HCT116 (cell line): ENCODE measurements around the gene DRAP1. TPM values are rescaled to one million over a fixed set of nuclear protein-coding genes. Genes with fewer than 3 reads are reported as not detected.

Experiments
- ATAC-seq: fragments of 200-7000 bp; cut with Tn5 transposase; 2 replicates; pipeline ENCODE4 v1.9.1; 2020; ENCODE audit warnings: mild to moderate bottlenecking, moderate library complexity
- BruUV-seq: library from RNA; stranded (reverse); fragments of 400-500 nt; replicated peaks from 2 replicates; lab custom pipeline; 2021; lab: Mats Ljungman, UMichigan
- CTCF ChIA-PET: fragments of 300-600 bp; sonication (Branson Sonifier 250); formaldehyde crosslinking; loops from one replicate; lab custom pipeline; 2021; ENCODE audit warnings: antibody characterized with exemption; lab: Charles Lee
- POLR2A ChIA-PET: fragments of 300-600, 350-600 bp; sonication (Branson Sonifier 250); formaldehyde crosslinking; loops from one replicate; lab custom pipeline; 2021; ENCODE audit warnings: antibody characterized with exemption; lab: Charles Lee
- RAD21 ChIA-PET, 2 experiments: fragments of 300-600 bp; sonication (Branson Sonifier 250); formaldehyde crosslinking; loops; one replicate each; lab custom pipeline; 2023; ENCODE audit warnings: low total read pairs in 2 of 2; ENCODE audit not compliant: uncharacterized antibody in 2 of 2, unreplicated experiment in 2 of 2, low non-redundant PET in 1 of 2; lab: Charles Lee
- DNase-seq: peaks from one replicate; pipeline ENCODE4 v3.0.0-alpha.2; 2010; ENCODE audit warnings: low read depth, low spot score
- H2AFZ ChIP-seq: fragments of 200-600 bp; shearing (Covaris generic), sonication (generic); 2 replicates; pipeline ENCODE4 v1.6.1; 2017; ENCODE audit warnings: low read depth, mixed run types, mixed read lengths, antibody characterized with exemption, low read length; ENCODE audit not compliant: poor library complexity, severe bottlenecking
- H3K27ac ChIP-seq: 2 replicates; pipeline ENCODE4 v1.5.1; 2012; ENCODE audit warnings: low read depth, low read length
- H3K27me3 ChIP-seq: fragments of 200-600 bp; sonication (generic); 2 replicates; pipeline ENCODE4 v1.6.1; 2016; ENCODE audit warnings: mixed run types, low read length, mixed read lengths; ENCODE audit not compliant: insufficient read depth
- H3K36me3 ChIP-seq, 2 experiments: fragments of 200-500 bp in 1 of 2; fragments of 200-600 bp in 1 of 2; sonication (Bioruptor generic) in 1 of 2; sonication (generic) in 1 of 2; 2 replicates each; pipeline versions ENCODE4 v1.5.1 to v1.6.1; 2014 to 2016; ENCODE audit warnings: low read length in 2 of 2, inconsistent platforms in 1 of 2, mixed read lengths in 1 of 2, mixed run types in 1 of 2; ENCODE audit not compliant: insufficient read depth in 2 of 2, control insufficient read depth in 1 of 2
- H3K4me1 ChIP-seq, 2 experiments: fragments of 200-600 bp in 1 of 2; sonication (generic) in 1 of 2; 2 replicates each; pipeline versions ENCODE4 v1.5.1 to v1.6.1; 2012 to 2017; ENCODE audit warnings: low read length in 2 of 2, inconsistent platforms in 1 of 2, mild to moderate bottlenecking in 1 of 2, mixed read lengths in 1 of 2, mixed run types in 1 of 2, moderate library complexity in 1 of 2; ENCODE audit not compliant: insufficient read depth in 2 of 2, control insufficient read depth in 1 of 2
- H3K4me2 ChIP-seq: fragments of 200-600 bp; sonication (generic); 2 replicates; pipeline ENCODE4 v1.6.1; 2017; ENCODE audit warnings: mixed run types, low read length, mixed read lengths
- H3K4me3 ChIP-seq, 2 experiments: fragments of 200-600 bp in 1 of 2; sonication (generic) in 1 of 2; replicated peaks in 1 of 2; 2 replicates each; pipeline ENCODE4 v1.5.1; 2011 to 2016; ENCODE audit warnings: low read length in 2 of 2, control low read depth in 1 of 2, low read depth in 1 of 2, mild to moderate bottlenecking in 1 of 2, mixed read lengths in 1 of 2, mixed run types in 1 of 2
- H3K79me2 ChIP-seq: fragments of 200-600 bp; sonication (generic); 2 replicates; pipeline ENCODE4 v1.6.1; 2017; ENCODE audit warnings: mild to moderate bottlenecking, mixed run types, low read length, moderate library complexity, mixed read lengths; ENCODE audit not compliant: insufficient read depth
- H3K9ac ChIP-seq: fragments of 200-600 bp; sonication (generic); 2 replicates; pipeline ENCODE4 v1.6.1; 2016; ENCODE audit warnings: low read length, mixed read lengths
- H3K9me2 ChIP-seq: fragments of 200-600 bp; sonication (generic), shearing (Covaris generic); 2 replicates; pipeline ENCODE4 v1.6.1; 2017; ENCODE audit warnings: mixed run types, mild to moderate bottlenecking, moderate library complexity; ENCODE audit not compliant: insufficient read depth
- H3K9me3 ChIP-seq, 2 experiments: fragments of 200-500 bp in 1 of 2; fragments of 200-600 bp in 1 of 2; sonication (Bioruptor generic) in 1 of 2; sonication (generic) in 1 of 2; 2 replicates each; pipeline ENCODE4 v1.6.1; 2014 to 2017; ENCODE audit warnings: low read length in 2 of 2, mixed read lengths in 2 of 2, inconsistent platforms in 1 of 2, low read depth in 1 of 2, mild to moderate bottlenecking in 1 of 2, mixed run types in 1 of 2, moderate library complexity in 1 of 2; ENCODE audit not compliant: control insufficient read depth in 1 of 2, insufficient read depth in 1 of 2
- H4K20me1 ChIP-seq: fragments of 200-600 bp; sonication (generic), shearing (Covaris generic); 2 replicates; pipeline ENCODE4 v1.6.1; 2017; ENCODE audit warnings: mixed run types, mild to moderate bottlenecking, moderate library complexity; ENCODE audit not compliant: insufficient read depth
- CBX3 ChIP-seq: IDR thresholded peaks from 2 replicates; pipeline ENCODE4 v1.6.1; 2012; ENCODE audit warnings: low read depth
- CEBPB ChIP-seq: IDR thresholded peaks from 2 replicates; pipeline ENCODE4 v1.6.1; 2012; ENCODE audit warnings: low read depth
- CTCF ChIP-seq, 3 experiments: fragments of 200-600 bp in 1 of 3; sonication (generic) in 1 of 3; IDR thresholded peaks in 2 of 3; conservative IDR thresholded peaks in 1 of 3; 2 replicates each; pipeline ENCODE4 v1.5.1; 2012 to 2017; ENCODE audit warnings: low read depth in 2 of 3, low read length in 2 of 3, antibody characterized with exemption in 1 of 3, borderline replicate concordance in 1 of 3, control low read depth in 1 of 3, mild to moderate bottlenecking in 1 of 3, mixed read lengths in 1 of 3, mixed run types in 1 of 3, moderate library complexity in 1 of 3; ENCODE audit not compliant: insufficient read depth in 1 of 3
- ELF1 ChIP-seq: IDR thresholded peaks from 2 replicates; pipeline ENCODE4 v1.6.1; 2012; ENCODE audit warnings: low read depth, borderline replicate concordance
- EZH2phosphoT487 ChIP-seq: fragments of 200-600 bp; IDR thresholded peaks from 2 replicates; pipeline ENCODE4 v1.6.1; 2018; ENCODE audit warnings: antibody characterized with exemption, borderline replicate concordance
- FOSL1 ChIP-seq: IDR thresholded peaks from 2 replicates; pipeline ENCODE4 v1.6.1; 2012; ENCODE audit warnings: low read depth
- JUND ChIP-seq: IDR thresholded peaks from 2 replicates; pipeline ENCODE4 v1.6.1; 2012
- POLR2A ChIP-seq: IDR thresholded peaks from 2 replicates; pipeline ENCODE4 v1.7.0; 2011; ENCODE audit warnings: borderline replicate concordance; ENCODE audit not compliant: insufficient read depth, insufficient read length; ENCODE audit errors: extremely low read depth
- RAD21 ChIP-seq: IDR thresholded peaks from 2 replicates; pipeline ENCODE4 v1.6.1; 2012; ENCODE audit warnings: low read depth, mild to moderate bottlenecking
- REST ChIP-seq: IDR thresholded peaks from 2 replicates; pipeline ENCODE4 v1.6.1; 2012; ENCODE audit warnings: low read depth
- SP1 ChIP-seq: IDR thresholded peaks from 2 replicates; pipeline ENCODE4 v1.6.1; 2012; ENCODE audit warnings: low read depth
- SRF ChIP-seq: IDR thresholded peaks from 2 replicates; pipeline ENCODE4 v1.6.1; 2012; ENCODE audit warnings: low read depth
- TCF7L2 ChIP-seq: IDR thresholded peaks from 2 replicates; pipeline ENCODE4 v1.7.0; 2011; ENCODE audit warnings: borderline replicate concordance, inconsistent platforms; ENCODE audit not compliant: insufficient read depth, insufficient read length; ENCODE audit errors: extremely low read depth
- YY1 ChIP-seq: IDR thresholded peaks from 2 replicates; pipeline ENCODE4 v1.6.1; 2011; ENCODE audit warnings: low read length, low read depth, moderate library complexity, mild to moderate bottlenecking; ENCODE audit not compliant: insufficient replicate concordance; ENCODE audit errors: extremely low read depth
- ZBTB33 ChIP-seq: IDR thresholded peaks from 2 replicates; pipeline ENCODE4 v1.6.1; 2011; ENCODE audit warnings: mild to moderate bottlenecking, low read length, moderate library complexity; ENCODE audit not compliant: insufficient replicate concordance; ENCODE audit errors: extremely low read depth
- intact Hi-C: fragments of 100-400 bp; cut with micrococcal nuclease; formaldehyde crosslinking; loops from 2 replicates; pipeline ENCODE4 v1.10.0; 2022
- total RNA-seq: library from RNA; stranded (reverse); gene quantifications from one replicate; pipeline ENCODE4 v1.2.1, GENCODE V29; 2021; ENCODE audit not compliant: unreplicated experiment

Gene DRAP1
- total RNA-seq, 1 experiment from 2014 or later = 158 TPM

- intact Hi-C loops = loop anchor here (1.0 kb wide), 1 partner anchor 15 kb away; no protein-coding TSS in a partner anchor
- DNase-seq (no peak), ATAC-seq (no peak)
- Histone ChIP-seq H3K4me2 (peak overlapping the region; percentile 71), H3K27ac (peak overlapping the region; percentile 20; the same call in 1 of the 2 replicates), H3K4me3 (peak overlapping the region in 1 of 2 experiments; percentile 90; a peak in 2 of 4 replicates), H3K27me3 (no peaks in the 10 kb centered on the region), H3K9ac (peak overlapping the region; percentile 99), H3K9me3 (no peaks in the 10 kb centered on the region)
- TSS peak; percentile 90 for BruUV-seq
- TF ChIP-seq CEBPB (no peak), ZBTB33 (no peak), TCF7L2 (no peak), EZH2phosphoT487 (no peak), CTCF (IDR thresholded peaks at IDR 0.05 in 2 of 3, conservative IDR thresholded peaks at IDR 0.05 in 1 of 3; ENCODE audit: borderline replicate concordance in 1 of 3, insufficient read depth in 1 of 3, low read depth in 2 of 3, low read length in 2 of 3) (no peak), SP1 (no peak), YY1 (no peak), ELF1 (no peak), SRF (no peak), JUND (no peak), FOSL1 (no peak), REST (no peak), POLR2A (no peak), CBX3 (no peak), RAD21 (no peak)
- TF ChIP-seq, all 23 proteins: peak for 0
- POLR2A ChIA-PET = interaction anchor here (1.2 to 10.9 kb wide), 5 partner anchors 10 to 41 kb away, joined by 6 to 124 read pairs (median 30); partner anchors contain the start of genes CCDC85B, FIBP and MUS81
- Histone ChIP-seq H4K20me1 (peaks cover 18% of the 10 kb centered on the region; the same call in 1 of the 2 replicates), H2AFZ (no peak overlapping the region), H3K36me3 (peaks cover 4 to 32% of the 10 kb centered on the region in 2 experiments; a peak in 3 of 4 replicates), H3K79me2 (peaks cover 51% of the 10 kb centered on the region), H3K4me1 (peaks cover 51 to 85% of the 10 kb centered on the region in 2 experiments), H3K9me2 (no peaks in the 10 kb centered on the region)
- CTCF ChIA-PET = interaction anchor here (0.9 to 1.4 kb wide), 5 partner anchors 9 to 41 kb away, joined by 3 to 6 read pairs (median 5); partner anchors contain the start of genes CCDC85B, FIBP and MUS81
- RAD21 ChIA-PET = no interaction called here
These were observed 18.4 kb upstream of the DRAP1 start for GRCh38 chr11:65900899-65901180.
